ENCODE results near the gene ECEL1. TPM values are rescaled to one million over a fixed set of nuclear protein-coding genes. Genes with fewer than 3 reads are reported as not detected.
"Not testable (repeated sequence)": the region's sequence is repeated elsewhere in the genome, so short reads cannot be mapped to it uniquely, and the experiment has no call there.

Gene ECEL1
- polyA plus RNA-seq, result not detected

- H3K9me3 Mint-ChIP-seq, result no peaks in the 10 kb centered on the region
- no peak within 1 kb of the TSS for H3K27ac Mint-ChIP-seq
- H3K4me1 Mint-ChIP-seq, result peaks cover 0 to 6% (median 3%) of the 10 kb centered on the region in 3 donors
- peaks cover 31% of the 10 kb centered on the region for H3K27me3 Mint-ChIP-seq
- H3K36me3 Mint-ChIP-seq, result peaks cover 1% of the 10 kb centered on the region
- H3K4me3 Mint-ChIP-seq, result peak within 1 kb of the TSS in 2 of 4 donors; percentile 64 to 74
Measured at GRCh38 chr2:232487385-232488096, at the start of gene ECEL1. TSS of gene ECEL1 (minus strand) at chr2:232487834. CDS start at chr2:232486653, 1,181 bp downstream.

- no peak overlapping the region for H3K4me3 Mint-ChIP-seq
- H3K27ac Mint-ChIP-seq, result no peak overlapping the region
- no peaks in the 10 kb centered on the region for H3K36me3 Mint-ChIP-seq
- H3K9me3 Mint-ChIP-seq, result peaks cover 0 to 5% (median 2%) of the 10 kb centered on the region in 3 donors
- H3K27me3 Mint-ChIP-seq, result peaks cover 19% of the 10 kb centered on the region
- H3K4me1 Mint-ChIP-seq, result peaks cover 0 to 8% (median 3%) of the 10 kb centered on the region in 3 donors
Measured at GRCh38 chr2:232537079-232537478, 49.4 kb upstream of the ECEL1 start.

- H3K9me3 Mint-ChIP-seq, result peaks cover 0 to 5% (median 2%) of the 10 kb centered on the region in 3 donors
- peaks cover 22% of the 10 kb centered on the region for H3K27me3 Mint-ChIP-seq
- H3K27ac Mint-ChIP-seq, result no peak overlapping the region
- H3K4me3 Mint-ChIP-seq, result no peak overlapping the region
- H3K4me1 Mint-ChIP-seq, result peaks cover 0 to 8% (median 3%) of the 10 kb centered on the region in 3 donors
- H3K36me3 Mint-ChIP-seq, result no peaks in the 10 kb centered on the region
Measured at GRCh38 chr2:232535761-232536530, 48.3 kb upstream of the ECEL1 start.

GRCh38 chr2:232534940-232535651 is 47.5 kb upstream of the ECEL1 start:
- H3K27ac Mint-ChIP-seq, result no peak overlapping the region
- peaks cover 0 to 5% (median 2%) of the 10 kb centered on the region in 3 donors for H3K9me3 Mint-ChIP-seq
- no peak overlapping the region for H3K4me3 Mint-ChIP-seq
- H3K27me3 Mint-ChIP-seq, result peaks cover 22% of the 10 kb centered on the region
- H3K4me1 Mint-ChIP-seq, result peaks cover 0 to 8% (median 3%) of the 10 kb centered on the region in 3 donors
- no peaks in the 10 kb centered on the region for H3K36me3 Mint-ChIP-seq

- Mint-ChIP-seq H3K4me3 (no peak overlapping the region), H3K9me3 (peaks cover 0 to 5% (median 2%) of the 10 kb centered on the region in 3 donors), H3K4me1 (peaks cover 0 to 8% (median 3%) of the 10 kb centered on the region in 3 donors), H3K36me3 (no peaks in the 10 kb centered on the region), H3K27me3 (peaks cover 22% of the 10 kb centered on the region), H3K27ac (peak overlapping the region in 1 of 3 donors; percentile 19)
Measured at GRCh38 chr2:232533944-232534710, 46.5 kb upstream of the ECEL1 start.

- H3K9me3 Mint-ChIP-seq, H3K4me3 Mint-ChIP-seq, H3K36me3 Mint-ChIP-seq, H3K27ac Mint-ChIP-seq, H3K4me1 Mint-ChIP-seq: not testable (repeated sequence)
- peaks cover 22% of the 10 kb centered on the region for H3K27me3 Mint-ChIP-seq
Measured at GRCh38 chr2:232532821-232533220, 45.2 kb upstream of the ECEL1 start.

- peaks cover 0 to 4% (median 2%) of the 10 kb centered on the region in 3 donors for H3K4me1 Mint-ChIP-seq
- no peak overlapping the region for H3K27ac Mint-ChIP-seq
- H3K27me3 Mint-ChIP-seq, result peaks cover 22% of the 10 kb centered on the region
- no peaks in the 10 kb centered on the region for H3K36me3 Mint-ChIP-seq
- H3K9me3 Mint-ChIP-seq, result peaks cover 0 to 5% (median 2%) of the 10 kb centered on the region in 3 donors
- no peak overlapping the region for H3K4me3 Mint-ChIP-seq
Measured at GRCh38 chr2:232532419-232532818, 44.8 kb upstream of the ECEL1 start.

- peaks cover 17% of the 10 kb centered on the region for H3K27me3 Mint-ChIP-seq
Measured at GRCh38 chr2:232530626-232531260, 43.1 kb upstream of the ECEL1 start.

GRCh38 chr2:232529806-232530547 is 42.3 kb upstream of the ECEL1 start:
- Mint-ChIP-seq H3K27me3 (peaks cover 15% of the 10 kb centered on the region), H3K4me1 (peaks cover 0 to 4% (median 2%) of the 10 kb centered on the region in 3 donors), H3K27ac (no peak overlapping the region)

More at GRCh38 chr2:232530626-232531260, 43.1 kb upstream of the ECEL1 start:
- Mint-ChIP-seq H3K36me3 (no peaks in the 10 kb centered on the region), H3K9me3 (no peaks in the 10 kb centered on the region), H3K27ac (no peak overlapping the region), H3K4me1 (peaks cover 0 to 4% (median 2%) of the 10 kb centered on the region in 3 donors), H3K4me3 (peak overlapping the region in 1 of 4 donors; percentile 63)

GRCh38 chr2:232528746-232529460 is 41.3 kb upstream of the ECEL1 start:
- peaks cover 0 to 6% (median 2%) of the 10 kb centered on the region in 3 donors for H3K4me1 Mint-ChIP-seq
- H3K9me3 Mint-ChIP-seq, result peaks cover 0 to 2% (median 0%) of the 10 kb centered on the region in 3 donors
- peaks cover 22% of the 10 kb centered on the region for H3K27me3 Mint-ChIP-seq
- H3K36me3 Mint-ChIP-seq, result no peaks in the 10 kb centered on the region
- H3K4me3 Mint-ChIP-seq, result no peak overlapping the region
- H3K27ac Mint-ChIP-seq, result peak overlapping the region in 1 of 3 donors; percentile 73

More at GRCh38 chr2:232529806-232530547, 42.3 kb upstream of the ECEL1 start:
- Mint-ChIP-seq H3K36me3 (no peaks in the 10 kb centered on the region), H3K9me3 (no peaks in the 10 kb centered on the region), H3K4me3 (peak overlapping the region in 1 of 4 donors; percentile 63)

- no peak overlapping the region for H3K27ac Mint-ChIP-seq
- no peaks in the 10 kb centered on the region for H3K36me3 Mint-ChIP-seq
- no peak overlapping the region for H3K4me3 Mint-ChIP-seq
- peaks cover 27% of the 10 kb centered on the region for H3K27me3 Mint-ChIP-seq
- peaks cover 0 to 9% (median 2%) of the 10 kb centered on the region in 3 donors for H3K4me1 Mint-ChIP-seq
- peaks cover 0 to 2% (median 0%) of the 10 kb centered on the region in 3 donors for H3K9me3 Mint-ChIP-seq
Measured at GRCh38 chr2:232527905-232528470, 40.4 kb upstream of the ECEL1 start.

- H3K36me3 Mint-ChIP-seq, result no peaks in the 10 kb centered on the region
- no peak overlapping the region for H3K4me3 Mint-ChIP-seq
- peaks cover 30% of the 10 kb centered on the region for H3K27me3 Mint-ChIP-seq
- H3K9me3 Mint-ChIP-seq, result peaks cover 0 to 2% (median 0%) of the 10 kb centered on the region in 3 donors
- H3K4me1 Mint-ChIP-seq, result peaks cover 0 to 6% (median 3%) of the 10 kb centered on the region in 3 donors
- no peak overlapping the region for H3K27ac Mint-ChIP-seq
Measured at GRCh38 chr2:232526372-232526941, 38.8 kb upstream of the ECEL1 start.

Measured in IgD-negative memory B cell (primary cell).